ENCODE data around the gene ACOX3. TPM values are rescaled to one million over a fixed set of nuclear protein-coding genes. Genes with fewer than 3 reads are reported as not detected.
"Not testable (repeated sequence)": the region's sequence is repeated elsewhere in the genome, so short reads cannot be mapped to it uniquely, and the experiment has no call there.

Gene ACOX3
- polyA plus RNA-seq, 2 of the 4 experiments (the other 2 are of a cell fraction) = 4.9 to 8.2 TPM

GRCh38 chr4:8406887-8407286 is 33.6 kb downstream of the ACOX3 start:
- 57% methylated on average over 7 of the region's 7 CpGs for WGBS (ENCODE audit: missing lambda C conversion rate)
- TF ChIP-seq RAD21 (conservative IDR thresholded peaks at IDR 0.05 in 1 of 2, IDR thresholded peaks at IDR 0.05 in 1 of 2) = peak; percentile 40 to 54; a peak in 4 of 5 replicates
- FAIRE-seq; POLR2A ChIA-PET; H3K9me3 ChIP-seq; H3K4me1 ChIP-seq; H3K4me3 ChIP-seq; ATAC-seq; H3K27ac ChIP-seq; H3K4me2 ChIP-seq; DNase-seq (ENCODE audit: low read depth in 1 of 2, low spot score in 1 of 2): not testable (repeated sequence)
- CTCF ChIA-PET = interaction anchor here (0.9 to 20.7 kb wide), 4 partner anchors 22 to 230 kb away, joined by 3 to 270 read pairs (median 40); partner anchors contain the start of gene HTRA3

GRCh38 chr4:8405516-8405875 is 35.0 kb downstream of the ACOX3 start:
- CTCF ChIA-PET = interaction anchor here (0.7 to 20.7 kb wide), 6 partner anchors 11 to 228 kb away, joined by 3 to 270 read pairs (median 6); partner anchors contain the start of gene HTRA3
- 97% methylated on average over 6 of the region's 9 CpGs for WGBS (ENCODE audit: missing lambda C conversion rate)

GRCh38 chr4:8404791-8405515 is 35.6 kb downstream of the ACOX3 start:
- Histone ChIP-seq H3K4me3 (no peak overlapping the region), H3K4me2 (no peak overlapping the region), H3K4me1 (peaks cover 8% of the 10 kb centered on the region; the same call in 1 of the 3 replicates), H3K27ac (no peak overlapping the region), H3K9me3 (no peaks in the 10 kb centered on the region)
- FAIRE-seq = no peak
- ChIA-PET POLR2A (no interaction called here), CTCF (interaction anchor here (0.7 to 20.7 kb wide), 5 partner anchors 11 to 228 kb away, joined by 3 to 270 read pairs (median 9); partner anchors contain the start of gene HTRA3)
- no peak for TF ChIP-seq CEBPB (IDR thresholded peaks at IDR 0.05)
- no peak for TF ChIP-seq KDM5A (IDR thresholded peaks at IDR 0.05)
- TF ChIP-seq ATOH8 (CRISPR knock-in tag; IDR thresholded peaks at IDR 0.05; ENCODE audit: low read depth) = no peak
- TF ChIP-seq ZNF302 (CRISPR knock-in tag; IDR thresholded peaks at IDR 0.05) = no peak
- TF ChIP-seq SREBF2 (IDR thresholded peaks at IDR 0.05) = no peak
- no peak for TF ChIP-seq ELK1 (IDR thresholded peaks at IDR 0.05; ENCODE audit: low read depth, low read length)
- TF ChIP-seq FOSL2 (IDR thresholded peaks at IDR 0.05) = no peak
- no peak for TF ChIP-seq FOSL2 (CRISPR knock-in tag; IDR thresholded peaks at IDR 0.05)
- TF ChIP-seq FOSB (CRISPR knock-in tag; IDR thresholded peaks at IDR 0.05) = no peak
- no peak for TF ChIP-seq NPAS2 (CRISPR knock-in tag; IDR thresholded peaks at IDR 0.05; ENCODE audit: borderline replicate concordance)
- no peak for TF ChIP-seq RARB (CRISPR knock-in tag; IDR thresholded peaks at IDR 0.05)
- TF ChIP-seq SMC3 (IDR thresholded peaks at IDR 0.05) = no peak
- TF ChIP-seq TP53 (CRISPR knock-in tag; IDR thresholded peaks at IDR 0.05) = no peak
- no peak for ATAC-seq
- WGBS (ENCODE audit: missing lambda C conversion rate) = 81% methylated on average over 12 of the region's 14 CpGs
- no peak for DNase-seq (ENCODE audit: low read depth in 1 of 2, low spot score in 1 of 2)

More at GRCh38 chr4:8405516-8405875, 35.0 kb downstream of the ACOX3 start:
- DNase-seq (ENCODE audit: low read depth in 1 of 2, low spot score in 1 of 2) = no peak
- no peak overlapping the region for H3K4me3 ChIP-seq
- peaks cover 10% of the 10 kb centered on the region; the same call in 1 of the 3 replicates for H3K4me1 ChIP-seq
- no peak for FAIRE-seq
- no peak overlapping the region for H3K27ac ChIP-seq
- ATAC-seq = no peak
- H3K4me2 ChIP-seq = no peak overlapping the region
- POLR2A ChIA-PET = no interaction called here
- no peaks in the 10 kb centered on the region for H3K9me3 ChIP-seq
- no peak for TF ChIP-seq HES2 (IDR thresholded peaks at IDR 0.05)
- no peak for TF ChIP-seq BHLHE40 (IDR thresholded peaks at IDR 0.05; ENCODE audit: low read depth, low read length)
- TF ChIP-seq ZFP36 (IDR thresholded peaks at IDR 0.05; ENCODE audit: borderline replicate concordance, partially characterized antibody) = no peak
- TF ChIP-seq GATA3 (IDR thresholded peaks at IDR 0.05; ENCODE audit: borderline replicate concordance) = no peak
- no peak for TF ChIP-seq CHD4 (IDR thresholded peaks at IDR 0.05; ENCODE audit: borderline replicate concordance)
- TF ChIP-seq SREBF2 (IDR thresholded peaks at IDR 0.05) = no peak
- no peak for TF ChIP-seq EHF (CRISPR knock-in tag; IDR thresholded peaks at IDR 0.05)
- no peak for TF ChIP-seq EHMT2 (IDR thresholded peaks at IDR 0.05; ENCODE audit: low read depth)
- TF ChIP-seq ATOH8 (CRISPR knock-in tag; IDR thresholded peaks at IDR 0.05; ENCODE audit: low read depth) = no peak
- TF ChIP-seq FOSL2 (IDR thresholded peaks at IDR 0.05) = no peak
- TF ChIP-seq FOSL2 (CRISPR knock-in tag; IDR thresholded peaks at IDR 0.05) = no peak
- TF ChIP-seq POLR2A (IDR thresholded peaks at IDR 0.05; ENCODE audit: low read length) = no peak
- no peak for TF ChIP-seq MAZ (IDR thresholded peaks at IDR 0.05; ENCODE audit: borderline replicate concordance, low read depth, low read length)
- TF ChIP-seq BCL3 (IDR thresholded peaks at IDR 0.05) = no peak
- no peak for TF ChIP-seq TP53 (CRISPR knock-in tag; IDR thresholded peaks at IDR 0.05)
